Suprapubic skin (tissue), 4 donors: ENCODE data around the gene DPEP3. TPM values are rescaled to one million over a fixed set of nuclear protein-coding genes. Genes with fewer than 3 reads are reported as not detected.

Experiments used
- DNase-seq, 2 donors: peaks; one replicate each; pipeline ENCODE4 v3.0.0-alpha.2; 2019; ENCODE audit warnings: low spot score in 2 of 2
- H3K27ac ChIP-seq: fragments of 200-600 bp; sonication (generic); one replicate; pipeline ENCODE4 v1.5.1; 2019
- H3K27me3 ChIP-seq: fragments of 200-600 bp; sonication (generic); one replicate; pipeline ENCODE4 v1.5.1; 2019
- H3K36me3 ChIP-seq: fragments of 200-600 bp; sonication (generic); one replicate; pipeline ENCODE4 v1.5.1; 2019
- H3K4me1 ChIP-seq: fragments of 200-600 bp; sonication (generic); one replicate; pipeline ENCODE4 v1.5.1; 2019
- H3K4me3 ChIP-seq: fragments of 200-600 bp; sonication (generic); one replicate; pipeline ENCODE4 v1.5.1; 2019; ENCODE audit warnings: mild to moderate bottlenecking
- H3K9me3 ChIP-seq: fragments of 200-600 bp; sonication (generic); one replicate; pipeline ENCODE4 v1.5.1; 2019
- CTCF ChIP-seq, 2 donors: fragments of 200-600 bp in 1 of 2; fragments of 450-650 bp in 1 of 2; sonication (generic) in 1 of 2; IDR thresholded peaks; one replicate each; pipeline ENCODE4 v1.5.1; 2016 to 2019; ENCODE audit warnings: antibody characterized with exemption in 2 of 2, mild to moderate bottlenecking in 1 of 2, moderate library complexity in 1 of 2
- EP300 ChIP-seq: sonication (generic); formaldehyde crosslinking; IDR thresholded peaks from one replicate; pipeline ENCODE4 v1.6.1; 2017; ENCODE audit warnings: antibody characterized with exemption
- POLR2A ChIP-seq, 2 donors: fragments of 450-650 bp; IDR thresholded peaks; one replicate each; pipeline ENCODE4 v1.6.1; 2017; ENCODE audit warnings: antibody characterized with exemption in 2 of 2, mild to moderate bottlenecking in 2 of 2, moderate library complexity in 2 of 2
- POLR2AphosphoS5 ChIP-seq, 3 donors: sonication (generic); formaldehyde crosslinking; IDR thresholded peaks; one replicate each; pipeline ENCODE4 v1.6.1; 2017; ENCODE audit warnings: antibody characterized with exemption in 3 of 3
- WGBS: methylation state at CpG from one replicate; pipeline ENCODE4 v1.1.5; 2018; 5-methylcytosine and 5-hydroxymethylcytosine counted together
- total RNA-seq, 4 donors: library from RNA; depleted of rRNA; stranded (reverse); fragments of >200 nt; gene quantifications; one replicate each; pipeline ENCODE4 v1.1.0, GENCODE V29; 2016

Gene DPEP3
- total RNA-seq, 4 donors from 2014 or later = not detected

- Histone ChIP-seq H3K4me1 (peaks cover 37% of the 10 kb centered on the region), H3K9me3 (no peaks in the 10 kb centered on the region), H3K4me3 (no peak overlapping the region), H3K27me3 (no peaks in the 10 kb centered on the region), H3K36me3 (peaks cover 77% of the 10 kb centered on the region), H3K27ac (no peak overlapping the region)
- DNase-seq = no peak
- WGBS = 94% methylated on average over 2 of the region's 9 CpGs
- TF ChIP-seq EP300 (no peak), POLR2AphosphoS5 (IDR thresholded peaks at IDR 0.05) (no peak)
Measured at GRCh38 chr16:67957622-67958021, 22.7 kb downstream of the DPEP3 start.

GRCh38 chr16:67954421-67955196, 25.7 kb downstream of the DPEP3 start:
- H3K9me3 ChIP-seq = no peaks in the 10 kb centered on the region
- no peak for DNase-seq
- H3K4me3 ChIP-seq = no peak overlapping the region
- TF ChIP-seq POLR2A (IDR thresholded peaks at IDR 0.05) (no peak), CTCF (IDR thresholded peaks at IDR 0.05) (no peak), EP300 (no peak), POLR2AphosphoS5 (IDR thresholded peaks at IDR 0.05) (no peak)
- H3K27me3 ChIP-seq = no peaks in the 10 kb centered on the region
- 82% methylated on average over 6 of the region's 10 CpGs for WGBS
- H3K4me1 ChIP-seq = peaks cover 18% of the 10 kb centered on the region
- no peak overlapping the region for H3K27ac ChIP-seq
- peaks cover 85% of the 10 kb centered on the region for H3K36me3 ChIP-seq

- no peak overlapping the region for H3K27ac ChIP-seq
- no peak for DNase-seq
- peaks cover 10% of the 10 kb centered on the region for H3K4me1 ChIP-seq
- no peak for TF ChIP-seq POLR2AphosphoS5 (IDR thresholded peaks at IDR 0.05)
- whole genome bisulfite sequencing = 77% methylated on average over 6 of the region's 8 CpGs
- H3K9me3 ChIP-seq = no peaks in the 10 kb centered on the region
- H3K36me3 ChIP-seq = peaks cover 84% of the 10 kb centered on the region
- no peaks in the 10 kb centered on the region for H3K27me3 ChIP-seq
- no peak overlapping the region for H3K4me3 ChIP-seq
Measured at GRCh38 chr16:67953641-67954375, 26.5 kb downstream of the DPEP3 start.

GRCh38 chr16:67951485-67951884, 28.8 kb downstream of the DPEP3 start:
- Histone ChIP-seq H3K4me1 (peaks cover 14% of the 10 kb centered on the region), H3K9me3 (no peaks in the 10 kb centered on the region), H3K36me3 (peaks cover 88% of the 10 kb centered on the region), H3K27ac (no peak overlapping the region), H3K27me3 (no peaks in the 10 kb centered on the region), H3K4me3 (no peak overlapping the region)
- 80% methylated on average over 1 of the region's 12 CpGs for WGBS
- TF ChIP-seq EP300 (no peak), CTCF (IDR thresholded peaks at IDR 0.05) (no peak), POLR2A (IDR thresholded peaks at IDR 0.05) (no peak), POLR2AphosphoS5 (IDR thresholded peaks at IDR 0.05) (no peak)
- no peak for DNase-seq

GRCh38 chr16:67950335-67950843, 29.9 kb downstream of the DPEP3 start:
- no peak for TF ChIP-seq CTCF (IDR thresholded peaks at IDR 0.05)
- no peak for TF ChIP-seq EP300
- no peak for TF ChIP-seq POLR2AphosphoS5 (IDR thresholded peaks at IDR 0.05)
- TF ChIP-seq POLR2A (IDR thresholded peaks at IDR 0.05) = no peak
- Histone ChIP-seq H3K4me1 (peaks cover 18% of the 10 kb centered on the region), H3K36me3 (peaks cover 93% of the 10 kb centered on the region), H3K9me3 (no peaks in the 10 kb centered on the region), H3K27ac (no peak overlapping the region), H3K27me3 (no peaks in the 10 kb centered on the region), H3K4me3 (no peak overlapping the region)
- WGBS = 83% methylated on average over 15 of the region's 16 CpGs
- no peak for DNase-seq

GRCh38 chr16:67949645-67950044, 30.7 kb downstream of the DPEP3 start:
- Histone ChIP-seq H3K4me1 (peaks cover 25% of the 10 kb centered on the region), H3K27me3 (no peaks in the 10 kb centered on the region), H3K36me3 (peaks cover 93% of the 10 kb centered on the region), H3K9me3 (no peaks in the 10 kb centered on the region), H3K27ac (no peak overlapping the region), H3K4me3 (no peak overlapping the region)
- TF ChIP-seq POLR2AphosphoS5 (IDR thresholded peaks at IDR 0.05) (no peak), POLR2A (IDR thresholded peaks at IDR 0.05) (no peak), EP300 (no peak), CTCF (IDR thresholded peaks at IDR 0.05) (no peak)
- WGBS = 89% methylated on average over 11 of the region's 11 CpGs
- DNase-seq = no peak
